IPS-15b (cell line): ENCODE results near the gene CD8B.

ENCODE experiments used
- H3K27me3 ChIP-seq: one replicate; pipeline ENCODE4 v1.6.1; 2013; ENCODE audit warnings: low read length; ENCODE audit not compliant: control insufficient read depth, insufficient read depth
- H3K36me3 ChIP-seq: one replicate; pipeline ENCODE4 v1.6.1; 2013; ENCODE audit warnings: low read length; ENCODE audit not compliant: control insufficient read depth, insufficient read depth
- H3K4me1 ChIP-seq: one replicate; pipeline ENCODE4 v1.6.1; 2013; ENCODE audit warnings: mild to moderate bottlenecking, low read length; ENCODE audit not compliant: control insufficient read depth, insufficient read depth
- H3K4me3 ChIP-seq: one replicate; pipeline ENCODE4 v1.5.1; 2013; ENCODE audit warnings: low read depth, low read length
- H3K9ac ChIP-seq: one replicate; pipeline ENCODE4 v1.6.1; 2013; ENCODE audit warnings: low read depth, mild to moderate bottlenecking, low read length
- H3K9me3 ChIP-seq: one replicate; pipeline ENCODE4 v1.6.1; 2013; ENCODE audit warnings: mild to moderate bottlenecking, low read length; ENCODE audit not compliant: control insufficient read depth, insufficient read depth

CD8B gene

DNA sequence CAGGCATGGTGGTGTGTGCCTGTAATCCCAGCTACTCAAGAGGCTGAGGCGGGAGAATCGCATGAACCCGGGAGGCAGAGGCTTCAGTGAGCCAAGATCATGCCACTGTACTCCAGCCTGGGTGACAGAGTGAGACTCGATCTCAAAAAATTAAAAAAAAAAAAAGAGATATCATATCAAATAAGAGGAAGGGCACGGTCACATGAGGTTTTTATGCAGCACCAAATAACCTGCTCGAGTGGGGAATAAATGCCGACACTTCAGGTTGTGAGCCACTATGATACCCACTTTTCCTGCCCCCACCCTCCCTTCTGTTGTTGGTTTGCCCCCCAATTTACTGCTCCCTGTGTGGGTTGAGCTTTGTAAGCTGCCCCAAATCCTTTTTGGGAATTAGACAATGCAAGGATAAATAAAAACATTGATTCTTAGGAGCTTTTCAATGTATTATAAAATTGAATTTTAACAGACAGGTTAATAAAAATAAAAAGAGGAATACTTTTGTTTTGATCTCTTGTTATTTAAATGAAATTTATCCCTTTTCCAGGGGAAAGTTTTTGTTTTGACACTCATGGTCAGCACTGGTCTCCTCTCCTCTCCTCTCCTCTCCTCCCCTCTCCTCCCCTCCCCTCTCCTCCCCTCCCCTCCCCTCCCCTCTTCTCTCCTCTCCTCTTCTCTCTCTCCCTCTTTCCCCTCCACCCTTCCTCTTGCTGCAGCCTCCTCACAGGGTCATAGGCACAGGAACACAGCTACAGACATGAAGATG lies 29.2 kb downstream of the CD8B start:
- H3K4me1 ChIP-seq: peaks cover 8% of the 10 kb centered on the region
- H3K36me3 ChIP-seq: no peaks in the 10 kb centered on the region
- H3K27me3 ChIP-seq: no peaks in the 10 kb centered on the region
- no peaks in the 10 kb centered on the region for H3K9me3 ChIP-seq
- no peak overlapping the region for H3K4me3 ChIP-seq
- H3K9ac ChIP-seq: no peak overlapping the region

DNA sequence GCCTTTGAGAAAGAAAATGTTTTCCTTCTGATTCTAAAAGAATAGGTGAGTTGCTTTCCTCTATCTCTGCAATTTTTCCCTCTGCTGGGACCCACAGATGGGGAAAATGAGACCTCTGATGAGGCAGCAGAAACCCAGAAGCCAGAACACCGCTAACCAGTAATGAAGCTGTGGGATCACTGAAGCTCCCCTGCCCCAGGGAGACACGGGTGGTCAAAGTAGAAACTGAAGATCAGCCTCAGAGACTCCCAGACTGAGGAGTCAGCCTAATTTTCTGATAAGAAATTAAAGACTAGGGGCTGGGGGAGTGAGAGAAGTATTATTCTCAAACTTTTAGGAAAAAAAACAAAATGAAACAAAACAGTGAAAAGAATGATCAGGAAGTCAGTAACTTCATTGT lies 30.1 kb downstream of the CD8B start:
- Histone ChIP-seq H3K36me3 (no peaks in the 10 kb centered on the region), H3K9me3 (no peaks in the 10 kb centered on the region), H3K4me3 (no peak overlapping the region), H3K9ac (peak overlapping the region; percentile 47), H3K4me1 (peaks cover 8% of the 10 kb centered on the region), H3K27me3 (no peaks in the 10 kb centered on the region)

DNA sequence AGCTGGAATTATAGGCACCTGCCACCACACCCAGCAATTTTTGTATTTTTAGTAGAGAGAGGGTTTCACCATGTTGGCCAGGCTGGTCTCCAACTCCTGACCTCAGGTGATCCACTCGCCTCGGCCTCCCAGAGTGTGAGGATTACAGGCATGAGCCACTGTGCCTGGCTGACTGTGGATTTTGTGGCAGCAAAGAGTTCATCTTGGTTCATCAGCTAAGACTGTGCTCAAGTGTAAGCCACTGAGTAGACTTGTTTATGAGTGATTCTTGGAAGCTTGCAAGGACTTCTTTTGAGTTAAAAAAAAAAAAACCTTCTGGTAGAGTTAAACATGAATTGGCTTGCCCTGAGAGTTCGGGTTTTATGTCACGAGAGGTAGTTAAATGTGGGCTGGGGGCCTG lies 34.7 kb downstream of the CD8B start:
- H3K4me3 ChIP-seq: no peak overlapping the region
- no peak overlapping the region for H3K9ac ChIP-seq
- H3K36me3 ChIP-seq: no peaks in the 10 kb centered on the region
- no peaks in the 10 kb centered on the region for H3K27me3 ChIP-seq
- no peaks in the 10 kb centered on the region for H3K9me3 ChIP-seq
- peaks cover 8% of the 10 kb centered on the region for H3K4me1 ChIP-seq

DNA sequence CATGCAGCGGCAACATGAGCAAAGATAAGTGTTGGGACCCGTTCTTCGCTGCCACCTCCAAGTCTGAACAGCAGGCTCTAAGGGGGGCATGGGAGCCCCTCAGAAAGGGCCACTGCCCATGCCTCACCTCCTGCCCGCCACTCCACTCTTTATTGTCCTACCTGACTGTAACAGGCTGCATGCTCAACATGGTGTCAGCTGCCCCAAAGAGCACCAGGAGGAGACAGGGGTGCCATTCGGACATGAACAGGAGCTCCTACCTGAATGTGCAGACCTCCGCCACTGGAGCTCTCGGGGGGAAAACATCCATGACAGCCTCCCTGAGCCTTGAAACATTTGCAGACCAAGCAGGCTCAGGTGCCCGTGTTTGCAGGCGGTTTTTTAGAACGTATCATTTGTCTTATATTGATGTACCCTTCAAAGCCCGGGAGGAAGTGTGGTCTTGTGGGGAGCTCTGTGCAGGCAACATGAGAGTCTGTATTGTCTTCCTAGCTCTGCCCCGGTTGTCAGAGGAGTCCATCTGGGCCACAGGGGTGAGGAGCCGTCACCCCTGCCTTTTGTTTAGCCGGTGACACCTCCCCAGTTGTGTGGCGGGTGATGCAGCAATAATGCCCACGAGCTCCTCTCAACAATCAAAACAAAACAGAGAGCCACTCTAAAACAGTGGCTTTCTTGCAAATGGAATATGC lies 35.8 kb downstream of the CD8B start:
- H3K9me3 ChIP-seq: no peaks in the 10 kb centered on the region
- peaks cover 3% of the 10 kb centered on the region for H3K4me1 ChIP-seq
- no peak overlapping the region for H3K4me3 ChIP-seq
- H3K9ac ChIP-seq: no peak overlapping the region
- H3K36me3 ChIP-seq: no peaks in the 10 kb centered on the region
- H3K27me3 ChIP-seq: no peaks in the 10 kb centered on the region

DNA sequence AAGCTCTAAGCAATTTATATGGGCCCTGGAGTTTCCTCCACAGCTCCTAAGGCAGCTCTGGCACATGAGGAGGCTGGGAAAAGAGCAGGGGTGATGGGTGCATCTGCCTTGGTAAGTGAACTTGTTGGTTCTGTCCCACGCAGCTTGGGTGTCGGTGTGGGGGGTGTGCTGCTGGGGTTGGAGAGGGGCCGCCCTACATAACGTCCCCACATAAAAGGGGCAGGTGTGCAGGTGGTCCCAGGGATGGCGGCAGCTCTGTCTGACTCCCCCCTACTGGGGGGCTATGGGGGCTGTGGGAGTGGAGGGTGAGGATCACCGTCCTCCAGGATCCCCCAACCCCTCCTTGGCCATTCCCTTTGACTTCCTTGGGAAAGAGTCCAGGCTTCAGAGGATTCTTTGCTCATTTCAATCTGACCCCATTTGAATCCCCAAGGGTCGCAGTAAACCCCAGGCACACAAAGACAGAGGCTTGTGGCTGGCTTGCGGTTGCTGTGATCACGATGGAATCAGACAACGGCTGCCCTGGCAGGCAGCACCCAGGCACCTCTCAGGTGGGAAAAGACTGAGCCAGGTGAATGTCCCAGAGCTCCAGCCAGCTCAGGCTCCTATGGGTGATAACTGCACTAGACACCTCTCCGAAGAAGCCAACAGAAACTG lies 36.5 kb downstream of the CD8B start:
- H3K27me3 ChIP-seq: no peaks in the 10 kb centered on the region
- H3K4me3 ChIP-seq: no peak overlapping the region
- peaks cover 3% of the 10 kb centered on the region for H3K4me1 ChIP-seq
- no peak overlapping the region for H3K9ac ChIP-seq
- no peaks in the 10 kb centered on the region for H3K36me3 ChIP-seq
- no peaks in the 10 kb centered on the region for H3K9me3 ChIP-seq

DNA sequence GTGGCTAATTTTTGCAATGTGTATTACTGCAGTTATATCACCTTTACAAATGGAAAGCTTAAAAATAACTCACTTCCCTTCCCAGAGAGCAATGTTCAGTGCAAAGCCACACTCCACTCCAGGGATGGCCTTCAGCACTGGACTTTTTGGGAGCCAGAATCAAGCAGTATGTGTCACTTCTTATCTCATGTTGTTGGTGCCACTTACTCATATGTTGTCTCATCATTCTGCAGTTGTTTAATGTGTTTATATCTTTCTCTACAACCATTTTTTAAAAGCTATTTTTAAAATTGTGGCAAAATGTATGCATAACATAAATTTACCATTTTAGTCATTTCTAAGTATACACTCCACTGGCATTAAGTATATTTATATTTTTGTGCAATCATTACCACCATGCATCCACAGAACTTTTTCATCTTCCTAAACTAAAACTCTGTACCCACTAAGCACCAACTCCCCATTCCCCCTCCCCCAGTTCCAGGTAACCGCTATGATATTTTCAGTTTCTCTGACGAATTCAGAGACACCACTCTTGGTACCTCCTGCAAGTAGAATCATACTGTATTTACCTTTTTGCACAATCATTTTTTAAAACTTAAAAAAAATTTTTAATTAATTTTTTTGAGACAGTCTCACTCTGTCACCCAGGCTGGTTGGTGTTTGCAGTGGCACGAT lies 38.9 kb downstream of the CD8B start:
- H3K9me3 ChIP-seq: no peaks in the 10 kb centered on the region
- H3K4me1 ChIP-seq: peaks cover under 1% of the 10 kb centered on the region
- no peak overlapping the region for H3K9ac ChIP-seq
- H3K27me3 ChIP-seq: no peaks in the 10 kb centered on the region
- H3K36me3 ChIP-seq: no peaks in the 10 kb centered on the region
- no peak overlapping the region for H3K4me3 ChIP-seq

DNA sequence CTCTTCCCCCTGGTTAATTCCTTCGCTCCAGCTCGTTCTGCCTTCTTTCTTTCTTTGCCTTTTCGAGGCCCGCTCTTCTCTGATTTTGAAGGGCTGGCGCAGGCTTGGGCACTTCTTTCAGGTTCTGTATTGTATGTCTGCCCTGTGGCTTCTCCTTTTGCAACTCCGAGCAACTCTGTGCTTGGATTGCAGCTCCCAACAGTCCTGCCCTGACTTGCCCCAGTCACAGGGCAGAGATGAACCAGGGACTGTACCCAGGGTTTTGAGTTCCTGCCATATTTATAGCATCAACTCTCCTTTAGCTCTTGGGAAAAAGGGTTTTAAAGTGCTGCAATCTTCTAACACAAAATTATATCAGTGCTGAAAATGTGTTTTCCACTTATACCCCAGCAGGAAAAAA lies 39.8 kb downstream of the CD8B start:
- Histone ChIP-seq H3K4me1 (no peaks in the 10 kb centered on the region), H3K36me3 (no peaks in the 10 kb centered on the region), H3K4me3 (no peak overlapping the region), H3K9ac (no peak overlapping the region), H3K9me3 (no peaks in the 10 kb centered on the region), H3K27me3 (no peaks in the 10 kb centered on the region)

DNA sequence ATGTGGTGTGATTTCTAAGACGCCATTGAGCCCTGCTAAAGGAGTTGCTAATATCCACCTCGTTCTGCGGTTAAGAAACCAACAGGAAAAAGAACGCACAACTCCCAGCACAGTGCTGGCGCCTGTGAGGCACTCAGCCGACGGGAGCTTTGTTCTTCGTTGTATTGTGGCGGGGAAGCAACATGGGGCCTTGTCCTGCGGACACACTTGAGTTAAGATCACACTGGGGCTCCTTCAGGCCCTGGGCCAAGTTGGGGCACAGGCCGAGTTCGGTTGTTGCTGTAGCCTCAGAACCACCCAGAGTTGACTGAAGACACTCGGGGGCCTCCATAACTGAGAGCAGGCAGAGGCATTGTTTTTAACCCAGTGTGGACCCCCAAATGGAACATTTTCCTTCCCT lies 40.4 kb downstream of the CD8B start:
- Histone ChIP-seq H3K4me1 (no peaks in the 10 kb centered on the region), H3K9me3 (no peaks in the 10 kb centered on the region), H3K36me3 (no peaks in the 10 kb centered on the region), H3K9ac (no peak overlapping the region), H3K27me3 (no peaks in the 10 kb centered on the region), H3K4me3 (no peak overlapping the region)

DNA sequence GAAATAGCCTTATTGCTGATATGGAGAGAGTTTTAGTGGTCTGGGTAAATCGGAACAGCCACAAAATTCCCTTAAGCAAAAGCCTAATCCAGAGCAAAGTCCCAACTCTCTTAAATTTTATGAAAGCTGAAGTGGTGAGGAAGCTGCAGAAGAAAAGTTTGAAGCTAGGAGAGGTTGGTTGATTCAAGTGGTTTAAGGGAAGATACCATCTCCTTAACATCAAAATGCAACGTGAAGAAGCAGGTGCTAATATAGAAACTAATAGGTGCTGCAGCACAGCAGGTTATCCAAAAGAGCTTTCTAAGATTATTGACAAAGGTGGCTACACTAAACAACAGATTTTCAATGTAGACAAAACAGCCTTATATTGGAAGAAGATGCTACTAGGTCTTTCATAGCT lies 42.7 kb downstream of the CD8B start:
- H3K36me3 ChIP-seq: no peaks in the 10 kb centered on the region
- no peaks in the 10 kb centered on the region for H3K4me1 ChIP-seq
- no peaks in the 10 kb centered on the region for H3K9me3 ChIP-seq
- H3K4me3 ChIP-seq: no peak overlapping the region
- H3K9ac ChIP-seq: no peak overlapping the region
- H3K27me3 ChIP-seq: no peaks in the 10 kb centered on the region

DNA sequence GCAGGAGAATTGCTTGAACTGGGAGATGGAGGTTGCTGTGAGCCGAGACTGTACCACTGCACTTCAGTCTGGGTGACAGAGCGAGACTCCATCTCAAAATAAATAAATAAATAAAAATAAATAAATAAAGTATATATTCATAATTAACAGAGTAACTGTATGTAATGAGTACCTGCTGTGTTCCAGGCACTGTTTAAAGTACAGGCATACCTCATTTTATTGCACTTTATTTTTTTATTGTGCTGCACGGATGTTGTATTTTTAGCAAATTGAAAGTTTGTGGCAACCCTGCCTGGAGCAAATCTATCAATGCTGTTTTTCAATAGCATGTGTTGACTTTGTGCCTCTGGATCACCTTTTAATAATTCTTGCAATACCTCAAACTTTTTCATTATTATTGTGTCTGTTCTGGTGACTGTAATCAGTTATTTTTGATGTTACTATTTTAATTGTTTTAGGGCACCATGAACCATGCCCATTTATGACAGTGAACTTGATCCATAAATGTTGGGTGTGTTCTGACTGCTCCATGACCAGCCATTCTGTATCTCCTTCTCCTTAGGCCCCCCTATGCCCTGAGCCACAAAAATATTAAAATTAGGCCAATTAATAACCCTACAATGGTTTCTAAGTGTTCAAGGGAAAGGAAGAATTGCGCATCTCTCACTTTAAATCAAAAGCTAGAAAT lies 43.4 kb downstream of the CD8B start:
- no peaks in the 10 kb centered on the region for H3K36me3 ChIP-seq
- H3K9ac ChIP-seq: no peak overlapping the region
- H3K27me3 ChIP-seq: no peaks in the 10 kb centered on the region
- no peak overlapping the region for H3K4me3 ChIP-seq
- no peaks in the 10 kb centered on the region for H3K9me3 ChIP-seq
- H3K4me1 ChIP-seq: no peaks in the 10 kb centered on the region

DNA sequence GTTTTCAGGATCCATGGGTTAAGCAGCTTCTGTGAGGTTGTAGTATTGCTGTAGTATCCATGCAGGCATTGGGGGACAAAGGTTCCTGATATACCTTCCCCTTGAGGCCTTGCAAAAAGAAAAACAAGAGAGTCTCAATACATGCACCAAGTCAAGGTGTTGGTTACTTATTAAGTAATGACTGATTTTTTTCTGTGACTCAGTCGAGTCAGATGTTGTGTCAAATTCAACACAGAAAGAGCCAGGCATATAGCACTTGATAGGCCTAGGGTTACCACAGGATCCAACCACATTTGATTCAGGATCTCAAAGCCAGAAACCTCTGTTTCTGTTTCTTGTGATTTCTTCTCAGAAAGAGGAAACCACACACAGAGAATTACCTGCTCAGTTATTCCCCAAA lies 46.1 kb downstream of the CD8B start:
- no peaks in the 10 kb centered on the region for H3K4me1 ChIP-seq
- no peaks in the 10 kb centered on the region for H3K27me3 ChIP-seq
- H3K36me3 ChIP-seq: no peaks in the 10 kb centered on the region
- H3K4me3 ChIP-seq: no peak overlapping the region
- H3K9ac ChIP-seq: no peak overlapping the region
- no peaks in the 10 kb centered on the region for H3K9me3 ChIP-seq
